GM23338 (cell line): ENCODE measurements around the gene ZNHIT1.

Source experiments
- EZH2 ChIP-seq: fragments of 200-600 bp; sonication (generic); IDR thresholded peaks from one replicate; pipeline ENCODE4 v1.8.0; 2017; ENCODE audit warnings: antibody characterized with exemption, mild to moderate bottlenecking, low read depth; ENCODE audit not compliant: unreplicated experiment
- POLR2AphosphoS5 ChIP-seq: IDR thresholded peaks from 2 replicates; pipeline ENCODE4 v1.6.1; 2016; ENCODE audit warnings: antibody characterized with exemption, low read depth

DNA sequence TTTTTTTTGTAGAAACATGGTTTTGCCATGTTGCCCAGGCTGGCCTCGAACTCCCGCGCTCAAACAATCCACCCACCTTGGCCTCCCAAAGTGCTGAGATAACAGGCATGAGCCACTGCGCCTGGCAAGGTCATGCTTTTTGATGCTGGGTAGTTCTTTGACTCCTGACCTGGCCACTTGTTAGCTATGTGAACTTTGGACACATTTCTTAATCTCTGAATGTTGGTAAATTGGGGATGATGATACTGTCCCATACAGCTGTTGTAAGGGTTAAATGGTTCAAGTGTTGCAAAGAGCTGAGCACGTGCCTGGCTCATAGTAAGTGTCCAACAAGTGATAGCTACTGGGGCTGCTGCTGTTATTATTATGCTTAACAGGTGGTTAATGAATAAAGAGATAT, 2.3 kb downstream of the ZNHIT1 start:
- TF ChIP-seq POLR2AphosphoS5 (no peak), EZH2 (no peak)
